Hepatocyte (in vitro differentiated cells): ENCODE results near the gene SPAST.

Experiments
- EZH2 ChIP-seq: fragments of 200-600 bp; sonication (generic); IDR thresholded peaks from 2 replicates; pipeline ENCODE4 v1.6.1; 2016; ENCODE audit warnings: antibody characterized with exemption, mild to moderate bottlenecking, borderline replicate concordance
- EZH2phosphoT487 ChIP-seq: fragments of 200-600 bp; sonication (generic); IDR thresholded peaks from one replicate; pipeline ENCODE4 v1.6.1; 2018; ENCODE audit warnings: antibody characterized with exemption, mild to moderate bottlenecking, low read depth, moderate library complexity; ENCODE audit not compliant: unreplicated experiment, severe bottlenecking
- TF ChIP-seq, protein P1 (sequence below): fragments of 200-600 bp; sonication (generic); IDR thresholded peaks from 2 replicates; pipeline ENCODE4 v1.5.1; 2016; ENCODE audit warnings: antibody characterized with exemption, mild to moderate bottlenecking; ENCODE audit not compliant: poor library complexity

DNA sequence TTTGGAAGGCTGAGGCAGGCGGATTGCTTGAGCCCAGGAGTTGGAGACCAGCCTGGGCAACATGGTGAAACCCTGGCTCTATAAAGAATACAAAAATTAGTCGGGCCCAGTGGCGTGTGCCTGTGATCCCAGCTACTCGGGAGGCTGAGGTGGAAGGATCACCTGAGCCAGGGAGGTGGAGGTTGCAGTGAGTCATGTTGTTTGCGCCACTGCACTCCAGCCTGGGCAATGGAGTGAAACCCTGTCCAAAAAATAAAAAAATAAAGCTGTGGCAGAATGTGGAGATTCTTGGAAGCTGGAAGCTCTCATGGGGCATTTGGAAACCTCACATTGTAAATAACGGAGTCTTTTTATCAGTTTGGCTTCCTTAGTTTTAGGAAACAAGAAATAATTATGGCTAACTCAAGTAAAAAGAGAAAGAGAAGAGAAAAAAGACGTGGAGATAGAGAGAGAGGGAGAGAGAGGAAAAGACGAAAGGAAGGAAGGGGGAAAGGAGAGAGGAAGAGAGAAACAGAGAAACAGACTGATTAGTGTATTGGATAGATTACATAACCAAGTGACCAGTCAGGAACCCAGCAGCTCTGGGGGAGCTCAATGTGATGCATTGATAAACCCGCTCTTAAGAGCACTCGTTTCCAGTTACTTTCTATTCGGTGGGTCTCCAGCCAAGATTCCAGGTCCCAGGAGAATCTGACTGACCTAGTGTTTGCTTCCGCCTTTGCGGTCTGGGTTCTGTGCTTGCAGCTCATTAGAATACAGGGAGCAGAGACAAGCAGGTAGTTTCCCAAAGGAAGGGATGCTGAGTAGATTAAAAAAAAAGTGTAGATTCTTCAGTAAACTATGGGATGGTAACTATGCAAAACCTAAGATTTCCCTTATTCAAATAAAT lies 1.1 kb upstream of the SPAST start:
- TF ChIP-seq, protein P1, sequence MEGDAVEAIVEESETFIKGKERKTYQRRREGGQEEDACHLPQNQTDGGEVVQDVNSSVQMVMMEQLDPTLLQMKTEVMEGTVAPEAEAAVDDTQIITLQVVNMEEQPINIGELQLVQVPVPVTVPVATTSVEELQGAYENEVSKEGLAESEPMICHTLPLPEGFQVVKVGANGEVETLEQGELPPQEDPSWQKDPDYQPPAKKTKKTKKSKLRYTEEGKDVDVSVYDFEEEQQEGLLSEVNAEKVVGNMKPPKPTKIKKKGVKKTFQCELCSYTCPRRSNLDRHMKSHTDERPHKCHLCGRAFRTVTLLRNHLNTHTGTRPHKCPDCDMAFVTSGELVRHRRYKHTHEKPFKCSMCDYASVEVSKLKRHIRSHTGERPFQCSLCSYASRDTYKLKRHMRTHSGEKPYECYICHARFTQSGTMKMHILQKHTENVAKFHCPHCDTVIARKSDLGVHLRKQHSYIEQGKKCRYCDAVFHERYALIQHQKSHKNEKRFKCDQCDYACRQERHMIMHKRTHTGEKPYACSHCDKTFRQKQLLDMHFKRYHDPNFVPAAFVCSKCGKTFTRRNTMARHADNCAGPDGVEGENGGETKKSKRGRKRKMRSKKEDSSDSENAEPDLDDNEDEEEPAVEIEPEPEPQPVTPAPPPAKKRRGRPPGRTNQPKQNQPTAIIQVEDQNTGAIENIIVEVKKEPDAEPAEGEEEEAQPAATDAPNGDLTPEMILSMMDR, result no peak
- TF ChIP-seq EZH2phosphoT487 (no peak), EZH2 (no peak)
